Prostate gland (tissue), 1 donor: ENCODE measurements around the gene CD24.

Source experiments
- POLR2A ChIP-seq: fragments of 450-650 bp; IDR thresholded peaks from one replicate; pipeline ENCODE4 v1.6.1; 2016; ENCODE audit warnings: antibody characterized with exemption, mild to moderate bottlenecking
- POLR2AphosphoS5 ChIP-seq: sonication (generic); formaldehyde crosslinking; IDR thresholded peaks from one replicate; pipeline ENCODE4 v1.6.1; 2017; ENCODE audit warnings: antibody characterized with exemption

GRCh38 chr6:106924694-106925523, 49.6 kb downstream of the CD24 start:
- TF ChIP-seq POLR2AphosphoS5, result no peak
- no peak for TF ChIP-seq POLR2A
